ENCODE data around the gene INPP5D.

INPP5D gene

GRCh38 chr2:233082931-233083755 is 23.0 kb downstream of the INPP5D start:
- Histone ChIP-seq H4K91ac (ENCODE audit: low read depth, low read length, poor library complexity) (no peak overlapping the region), H2AFZ (ENCODE audit: low read length) (peak overlapping the region; percentile 7), H2BK5ac (ENCODE audit: low read length) (no peak overlapping the region), H3K4me3 (ENCODE audit: low read length in 2 of 2) (no peak overlapping the region), H3K79me1 (ENCODE audit: low read depth, low read length) (no peaks in the 10 kb centered on the region), H3K4me2 (ENCODE audit: insufficient read depth, low read length, poor library complexity, severe bottlenecking) (no peak overlapping the region), H3K4ac (ENCODE audit: low read length) (no peak overlapping the region), H2BK15ac (ENCODE audit: low read length) (no peak overlapping the region), H3K18ac (ENCODE audit: low read length) (peak overlapping the region; percentile 69), H3K23ac (ENCODE audit: low read depth, low read length, poor library complexity) (no peak overlapping the region), H4K8ac (ENCODE audit: low read depth, low read length) (no peak overlapping the region), H3K27ac (replicated peaks; ENCODE audit: low read length) (no peak overlapping the region), H3K36me3 (replicated peaks in 1 of 2; ENCODE audit: control insufficient read depth in 2 of 2, insufficient read depth in 2 of 2, low read length in 2 of 2) (no peaks in the 10 kb centered on the region), H3K9me3 (replicated peaks in 1 of 2; ENCODE audit: control insufficient read depth in 2 of 2, insufficient read depth in 1 of 2, low read depth in 1 of 2, low read length in 2 of 2) (no peaks in the 10 kb centered on the region), H3K4me1 (ENCODE audit: control insufficient read depth in 2 of 2, insufficient read depth in 1 of 2, low read depth in 1 of 2, low read length in 2 of 2) (peaks cover 0 to 14% of the 10 kb centered on the region in 2 donors), H2BK12ac (ENCODE audit: low read length) (peak overlapping the region; percentile 22), H3K14ac (ENCODE audit: low read length) (no peak overlapping the region), H2BK120ac (ENCODE audit: low read depth, low read length) (no peak overlapping the region), H3K9ac (ENCODE audit: low read depth, low read length, poor library complexity) (no peak overlapping the region), H2AK5ac (ENCODE audit: low read depth, low read length) (no peak overlapping the region), H3K27me3 (ENCODE audit: control insufficient read depth in 3 of 3, insufficient read depth in 3 of 3, low read depth in 1 of 3, low read length in 3 of 3) (peaks cover 0 to 11% (median 0%) of the 10 kb centered on the region in 3 experiments)
- no peak for DNase-seq (ENCODE audit: low spot score)
- WGBS, 2 donors (ENCODE audit: extremely low coverage in 2 of 2, insufficient read length in 2 of 2, insufficient replicate concordance in 1 of 2), result no CpG with 5 or more reads among the region's 9 CpGs

DNA sequence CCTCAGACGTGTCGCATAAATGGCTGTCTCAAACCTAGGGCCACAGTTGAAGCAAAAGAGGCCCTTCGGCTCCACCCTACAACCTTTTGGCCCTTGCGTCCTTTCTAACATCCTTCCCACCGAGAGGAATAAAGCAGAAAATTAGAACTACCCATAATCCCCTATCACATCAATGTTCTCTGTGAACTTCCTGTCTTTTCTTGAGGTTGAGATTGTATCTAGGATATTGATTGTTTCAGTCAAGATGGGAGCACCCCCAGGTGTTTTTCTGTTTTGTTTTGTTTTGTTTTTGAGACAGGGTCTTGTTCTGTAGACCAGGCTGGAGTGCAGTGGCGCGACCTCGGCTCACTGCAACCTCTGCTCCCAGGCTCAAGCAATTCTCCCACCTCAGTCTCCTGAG is 23.6 kb downstream of the INPP5D start:
- H3K18ac ChIP-seq (ENCODE audit: low read length), result peak overlapping the region; percentile 69
- H3K27me3 ChIP-seq (ENCODE audit: control insufficient read depth in 3 of 3, insufficient read depth in 3 of 3, low read depth in 1 of 3, low read length in 3 of 3), result peaks cover 0 to 14% (median 0%) of the 10 kb centered on the region in 3 experiments
- peaks cover 0 to 14% of the 10 kb centered on the region in 2 donors for H3K4me1 ChIP-seq (ENCODE audit: control insufficient read depth in 2 of 2, insufficient read depth in 1 of 2, low read depth in 1 of 2, low read length in 2 of 2)
- no peak overlapping the region for H3K23ac ChIP-seq (ENCODE audit: low read depth, low read length, poor library complexity)
- H3K4me2 ChIP-seq (ENCODE audit: insufficient read depth, low read length, poor library complexity, severe bottlenecking), result no peak overlapping the region
- H4K91ac ChIP-seq (ENCODE audit: low read depth, low read length, poor library complexity), result no peak overlapping the region
- no peaks in the 10 kb centered on the region for H3K79me1 ChIP-seq (ENCODE audit: low read depth, low read length)
- no peak overlapping the region for H3K4me3 ChIP-seq (ENCODE audit: low read length in 2 of 2)
- WGBS, 2 donors (ENCODE audit: extremely low coverage in 2 of 2, insufficient read length in 2 of 2, insufficient replicate concordance in 1 of 2), result no CpG with 5 or more reads among the region's 8 CpGs
- no peak overlapping the region for H2BK5ac ChIP-seq (ENCODE audit: low read length)
- H4K8ac ChIP-seq (ENCODE audit: low read depth, low read length), result no peak overlapping the region
- no peak overlapping the region for H2BK12ac ChIP-seq (ENCODE audit: low read length)
- peak overlapping the region; percentile 7 for H2AFZ ChIP-seq (ENCODE audit: low read length)
- no peaks in the 10 kb centered on the region for H3K9me3 ChIP-seq (replicated peaks in 1 of 2; ENCODE audit: control insufficient read depth in 2 of 2, insufficient read depth in 1 of 2, low read depth in 1 of 2, low read length in 2 of 2)
- H3K27ac ChIP-seq (replicated peaks; ENCODE audit: low read length), result no peak overlapping the region
- H2AK5ac ChIP-seq (ENCODE audit: low read depth, low read length), result no peak overlapping the region
- no peak overlapping the region for H2BK15ac ChIP-seq (ENCODE audit: low read length)
- no peak overlapping the region for H3K14ac ChIP-seq (ENCODE audit: low read length)
- H3K4ac ChIP-seq (ENCODE audit: low read length), result no peak overlapping the region
- no peak for DNase-seq (ENCODE audit: low spot score)
- no peaks in the 10 kb centered on the region for H3K36me3 ChIP-seq (replicated peaks in 1 of 2; ENCODE audit: control insufficient read depth in 2 of 2, insufficient read depth in 2 of 2, low read length in 2 of 2)
- H3K9ac ChIP-seq (ENCODE audit: low read depth, low read length, poor library complexity), result no peak overlapping the region
- H2BK120ac ChIP-seq (ENCODE audit: low read depth, low read length), result no peak overlapping the region

DNA sequence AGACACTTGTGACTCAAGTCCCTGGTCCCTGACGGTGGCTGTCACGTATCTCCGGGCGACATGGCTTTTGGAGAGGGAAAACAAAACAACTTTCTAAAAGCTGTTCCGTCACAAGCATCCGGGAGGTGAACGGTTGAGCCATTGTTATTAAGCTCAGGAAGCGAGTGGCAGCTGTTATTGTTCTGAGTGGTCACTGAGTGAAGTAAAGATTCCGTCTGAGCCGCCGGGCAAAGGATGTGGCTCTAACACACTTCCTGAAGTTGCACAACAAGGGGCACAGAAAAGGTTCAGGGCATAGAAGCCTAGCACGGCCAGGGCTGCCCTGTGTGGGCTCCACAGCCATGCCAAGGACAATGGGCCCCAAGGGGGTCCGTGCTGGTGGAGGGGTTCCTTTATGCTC is 24.3 kb downstream of the INPP5D start:
- Histone ChIP-seq H3K4ac (ENCODE audit: low read length) (no peak overlapping the region), H3K4me3 (ENCODE audit: low read length in 2 of 2) (no peak overlapping the region), H2AFZ (ENCODE audit: low read length) (peak overlapping the region; percentile 63), H3K79me1 (ENCODE audit: low read depth, low read length) (no peaks in the 10 kb centered on the region), H3K9ac (ENCODE audit: low read depth, low read length, poor library complexity) (no peak overlapping the region), H3K18ac (ENCODE audit: low read length) (no peak overlapping the region), H3K14ac (ENCODE audit: low read length) (no peak overlapping the region), H2BK15ac (ENCODE audit: low read length) (no peak overlapping the region), H3K23ac (ENCODE audit: low read depth, low read length, poor library complexity) (no peak overlapping the region), H2BK5ac (ENCODE audit: low read length) (no peak overlapping the region), H2BK12ac (ENCODE audit: low read length) (no peak overlapping the region), H2BK120ac (ENCODE audit: low read depth, low read length) (no peak overlapping the region), H3K4me2 (ENCODE audit: insufficient read depth, low read length, poor library complexity, severe bottlenecking) (no peak overlapping the region), H4K8ac (ENCODE audit: low read depth, low read length) (no peak overlapping the region), H3K36me3 (replicated peaks in 1 of 2; ENCODE audit: control insufficient read depth in 2 of 2, insufficient read depth in 2 of 2, low read length in 2 of 2) (no peaks in the 10 kb centered on the region), H3K9me3 (replicated peaks in 1 of 2; ENCODE audit: control insufficient read depth in 2 of 2, insufficient read depth in 1 of 2, low read depth in 1 of 2, low read length in 2 of 2) (no peaks in the 10 kb centered on the region), H4K91ac (ENCODE audit: low read depth, low read length, poor library complexity) (no peak overlapping the region), H2AK5ac (ENCODE audit: low read depth, low read length) (no peak overlapping the region), H3K27me3 (ENCODE audit: control insufficient read depth in 3 of 3, insufficient read depth in 3 of 3, low read depth in 1 of 3, low read length in 3 of 3) (peaks cover 0 to 14% (median 0%) of the 10 kb centered on the region in 3 experiments), H3K27ac (replicated peaks; ENCODE audit: low read length) (no peak overlapping the region), H3K4me1 (ENCODE audit: control insufficient read depth in 2 of 2, insufficient read depth in 1 of 2, low read depth in 1 of 2, low read length in 2 of 2) (peaks cover 0 to 14% of the 10 kb centered on the region in 2 donors)
- no peak for DNase-seq (ENCODE audit: low spot score)
- WGBS, 2 donors (ENCODE audit: extremely low coverage in 2 of 2, insufficient read length in 2 of 2, insufficient replicate concordance in 1 of 2), result no CpG with 5 or more reads among the region's 13 CpGs

DNA sequence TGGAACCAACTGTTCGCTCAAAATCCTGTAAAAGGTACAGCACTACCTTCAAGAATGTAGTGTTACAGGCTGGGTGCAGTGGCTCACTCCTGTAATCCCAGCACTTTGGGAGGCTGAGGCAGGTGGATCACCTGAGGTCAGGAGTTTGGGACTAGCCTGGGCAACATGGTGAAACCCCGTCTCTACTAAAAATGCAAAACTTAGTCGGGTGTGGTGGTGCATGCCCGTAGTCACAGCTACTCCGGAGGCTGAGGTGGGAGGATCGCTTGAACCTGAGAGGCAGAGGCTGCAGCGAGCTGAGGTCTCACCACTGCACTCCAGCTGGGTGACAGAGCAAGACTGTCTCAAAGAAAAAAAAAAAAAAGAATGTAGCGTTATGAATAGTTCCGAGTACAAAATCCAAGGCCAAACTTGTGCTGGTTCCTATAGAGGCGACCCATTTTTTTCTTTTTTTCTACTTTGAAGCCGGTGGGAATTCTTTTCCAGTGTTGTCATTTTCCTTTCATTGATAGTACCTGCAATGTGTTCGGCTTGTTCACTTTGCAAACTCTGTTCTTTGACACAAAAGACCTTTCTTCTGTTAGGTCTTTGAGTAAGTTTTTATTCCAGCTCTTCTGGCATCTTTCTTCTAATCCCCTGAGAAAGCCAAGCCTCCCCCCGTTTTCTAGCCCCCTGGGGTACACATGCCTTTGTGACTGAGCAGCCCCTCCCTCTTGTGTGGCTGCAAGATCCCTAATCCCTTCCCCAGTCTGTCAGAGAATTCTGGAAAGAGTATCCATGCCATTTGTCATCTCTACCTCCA is 25.1 kb downstream of the INPP5D start:
- H3K9ac ChIP-seq (ENCODE audit: low read depth, low read length, poor library complexity), result no peak overlapping the region

More for the DNA sequence above, 25.1 kb downstream of the INPP5D start:
- no peak overlapping the region for H2BK5ac ChIP-seq (ENCODE audit: low read length)
- peak; percentile 61 for DNase-seq (ENCODE audit: low spot score)
- no peaks in the 10 kb centered on the region for H3K9me3 ChIP-seq (replicated peaks in 1 of 2; ENCODE audit: control insufficient read depth in 2 of 2, insufficient read depth in 1 of 2, low read depth in 1 of 2, low read length in 2 of 2)
- no peak overlapping the region for H3K18ac ChIP-seq (ENCODE audit: low read length)
- no peak overlapping the region for H3K4ac ChIP-seq (ENCODE audit: low read length)
- H3K27me3 ChIP-seq (ENCODE audit: control insufficient read depth in 3 of 3, insufficient read depth in 3 of 3, low read depth in 1 of 3, low read length in 3 of 3), result peaks cover 0 to 13% (median 0%) of the 10 kb centered on the region in 3 experiments
- H3K4me2 ChIP-seq (ENCODE audit: insufficient read depth, low read length, poor library complexity, severe bottlenecking), result no peak overlapping the region
- H3K4me1 ChIP-seq (ENCODE audit: control insufficient read depth in 2 of 2, insufficient read depth in 1 of 2, low read depth in 1 of 2, low read length in 2 of 2), result peaks cover 0 to 14% of the 10 kb centered on the region in 2 donors
- WGBS, 2 donors (ENCODE audit: extremely low coverage in 2 of 2, insufficient read length in 2 of 2, insufficient replicate concordance in 1 of 2), result no CpG with 5 or more reads among the region's 13 CpGs
- H3K23ac ChIP-seq (ENCODE audit: low read depth, low read length, poor library complexity), result no peak overlapping the region
- H3K79me1 ChIP-seq (ENCODE audit: low read depth, low read length), result no peaks in the 10 kb centered on the region
- H2BK15ac ChIP-seq (ENCODE audit: low read length), result no peak overlapping the region
- H3K14ac ChIP-seq (ENCODE audit: low read length), result no peak overlapping the region
- H2AFZ ChIP-seq (ENCODE audit: low read length), result no peak overlapping the region
- H2AK5ac ChIP-seq (ENCODE audit: low read depth, low read length), result no peak overlapping the region
- H2BK12ac ChIP-seq (ENCODE audit: low read length), result no peak overlapping the region
- H3K4me3 ChIP-seq (ENCODE audit: low read length in 2 of 2), result no peak overlapping the region
- H2BK120ac ChIP-seq (ENCODE audit: low read depth, low read length), result no peak overlapping the region
- H3K27ac ChIP-seq (replicated peaks; ENCODE audit: low read length), result peak overlapping the region; percentile 29
- no peaks in the 10 kb centered on the region for H3K36me3 ChIP-seq (replicated peaks in 1 of 2; ENCODE audit: control insufficient read depth in 2 of 2, insufficient read depth in 2 of 2, low read length in 2 of 2)
- no peak overlapping the region for H4K8ac ChIP-seq (ENCODE audit: low read depth, low read length)
- H4K91ac ChIP-seq (ENCODE audit: low read depth, low read length, poor library complexity), result no peak overlapping the region

Data from neuronal stem cell (in vitro differentiated cells).